K562 (cell line): Measurements from ENCODE around the gene DACT3. TPM values are rescaled to one million over a fixed set of nuclear protein-coding genes. Genes with fewer than 3 reads are reported as not detected.
A peak's percentile ranks its signal among the peaks of the same experiment; 100 is the strongest.

ENCODE experiments used
- BHLHE40 ChIP-seq: IDR thresholded peaks from 2 replicates; pipeline ENCODE4 v1.6.1; 2011; ENCODE audit warnings: low read length, improper control_type of control experiment
- EGR1 ChIP-seq: fragments of 450-650 bp; conservative IDR thresholded peaks from 2 replicates; pipeline ENCODE4 v1.6.1; 2017; ENCODE audit warnings: mild to moderate bottlenecking
- ELF1 ChIP-seq: fragments of 200-800 bp; sonication (Bioruptor generic); IDR thresholded peaks from 2 replicates; pipeline ENCODE4 v1.6.1; 2016; ENCODE audit warnings: missing genetic modification characterization, missing compliant biosample characterization
- GATA2 ChIP-seq: sonication (generic); formaldehyde crosslinking; IDR thresholded peaks from 2 replicates; pipeline ENCODE4 v1.4.0; 2020; ENCODE audit warnings: mild to moderate bottlenecking, missing genetic modification reagents
- NCOA4 ChIP-seq: fragments of 450-650 bp; IDR thresholded peaks from 2 replicates; pipeline ENCODE4 v1.6.1; 2018; ENCODE audit warnings: mild to moderate bottlenecking; ENCODE audit not compliant: partially characterized antibody
- NFE2 ChIP-seq: IDR thresholded peaks from 2 replicates; pipeline ENCODE4 v1.6.1; 2014; ENCODE audit warnings: antibody characterized with exemption, low read depth
- NFIX ChIP-seq: fragments of 250-450 bp; sonication (Bioruptor Pico); IDR thresholded peaks from 2 replicates; pipeline ENCODE4 v1.4.0; 2020; ENCODE audit warnings: low read depth, mild to moderate bottlenecking, moderate library complexity
- NR2F6 ChIP-seq: fragments of 450-650 bp; formaldehyde crosslinking; IDR thresholded peaks from 2 replicates; pipeline ENCODE4 v1.4.0; 2020; ENCODE audit warnings: mild to moderate bottlenecking
- PHF21A ChIP-seq: fragments of 450-650 bp; IDR thresholded peaks from 2 replicates; pipeline ENCODE4 v1.6.1; 2017; ENCODE audit warnings: low read depth, borderline replicate concordance
- polyA plus RNA-seq, 8 experiments: library from polyadenylated mRNA; depleted of rRNA in 4 of 8; stranded (reverse) in 5 of 8; unstranded in 3 of 8; fragments of >200 nt; fragmentation: Nextera tagmentation in 2 of 8; fragmentation: Illumina TruSeq in 1 of 8; extraction: Ambion mirVana in 2 of 8; extraction: Trizol in 1 of 8; gene quantifications; 2 replicates each; pipeline versions ENCODE4 v1.2.1 to v1.2.3, GENCODE V29; 2011 to 2014; ENCODE audit warnings: inconsistent platforms in 1 of 8, missing spikeins in 1 of 8
- total RNA-seq, 7 experiments: library from RNA; depleted of rRNA in 6 of 7; stranded (reverse); fragments of >200 nt in 6 of 7; fragmentation: Illumina TruSeq in 2 of 7; extraction: Trizol in 2 of 7; gene quantifications; 2 replicates each; pipeline versions ENCODE4 v1.2.1 to v1.2.3, GENCODE V29; 2011 to 2021; ENCODE audit warnings: low replicate concordance in 1 of 7
- TF ChIP-seq, protein P1 (sequence below): fragments of 450-650 bp; IDR thresholded peaks from 2 replicates; pipeline ENCODE4 v1.6.1; 2016
- TF ChIP-seq, protein P2 (sequence below): sonication (generic); formaldehyde crosslinking; IDR thresholded peaks from 2 replicates; pipeline ENCODE4 v1.8.0; 2022; ENCODE audit warnings: mild to moderate bottlenecking, missing genetic modification reagents
- TF ChIP-seq, protein P3 (sequence below): sonication (generic); formaldehyde crosslinking; IDR thresholded peaks from 2 replicates; pipeline ENCODE4 v1.8.1; 2023; ENCODE audit warnings: mild to moderate bottlenecking, missing genetic modification reagents
- TF ChIP-seq, protein P4 (sequence below), 2 experiments: fragments of 450-650 bp; formaldehyde crosslinking in 1 of 2; IDR thresholded peaks; 2 replicates each; pipeline versions ENCODE4 v1.4.0 to v1.6.1; 2014 to 2020; ENCODE audit warnings: mild to moderate bottlenecking in 2 of 2, borderline replicate concordance in 1 of 2, low read depth in 1 of 2

The DACT3 gene
- total and polyA plus RNA-seq, 9 of the 15 experiments (the other 6 are each of a cell fraction or from before 2014, with no cell fraction given) = 0.67 to 6.5 (median 3.5) TPM

DNA sequence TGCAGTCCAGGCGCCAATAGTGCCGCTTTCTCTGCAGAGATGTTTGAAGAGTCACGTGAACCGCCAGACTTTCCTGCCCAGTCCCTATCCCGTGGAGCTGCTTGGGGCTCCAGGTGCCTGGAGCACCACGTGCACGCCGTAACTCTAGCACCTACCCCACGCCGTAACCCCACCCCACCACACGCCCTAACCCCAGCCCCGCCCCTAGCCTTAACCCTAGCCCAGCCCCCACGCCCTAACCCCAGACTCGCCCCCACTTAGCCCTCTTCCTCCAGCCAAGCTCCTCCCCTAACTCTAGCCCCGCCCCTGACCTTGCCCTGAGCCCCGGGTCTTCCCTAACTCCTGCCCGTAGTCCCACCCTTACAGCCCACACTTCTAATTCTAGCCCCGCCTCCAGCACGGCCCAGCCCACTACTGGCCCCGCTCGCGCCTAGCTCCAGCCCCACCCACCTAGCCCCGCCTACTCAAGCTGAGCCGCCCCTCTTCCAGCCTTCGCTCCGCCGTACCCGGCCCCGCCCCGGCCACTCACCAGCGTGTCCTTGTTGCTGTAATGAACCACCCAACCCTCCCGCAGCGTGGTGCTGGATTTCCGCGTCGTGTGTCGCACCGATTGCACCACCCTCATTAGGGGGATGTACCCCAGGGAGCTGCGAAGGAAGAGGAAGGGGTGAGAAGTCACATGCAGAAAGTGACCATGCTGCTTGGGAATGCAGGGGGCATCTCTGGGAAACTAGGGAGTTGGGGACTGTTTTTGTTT lies 36.4 kb upstream of the DACT3 start (continued):
- TF ChIP-seq NFE2 (no peak), ELF1 (peak; percentile 46; the same call in 1 of the 2 replicates), BHLHE40 (peak; percentile 74), GATA2 (CRISPR knock-in tag) (no peak), NCOA4 (no peak), NFIX (CRISPR knock-in tag) (no peak), NR2F6 (CRISPR knock-in tag) (no peak), EGR1 (peak; percentile 81), PHF21A (no peak; the same call in 1 of the 2 replicates)
- TF ChIP-seq, protein P1, sequence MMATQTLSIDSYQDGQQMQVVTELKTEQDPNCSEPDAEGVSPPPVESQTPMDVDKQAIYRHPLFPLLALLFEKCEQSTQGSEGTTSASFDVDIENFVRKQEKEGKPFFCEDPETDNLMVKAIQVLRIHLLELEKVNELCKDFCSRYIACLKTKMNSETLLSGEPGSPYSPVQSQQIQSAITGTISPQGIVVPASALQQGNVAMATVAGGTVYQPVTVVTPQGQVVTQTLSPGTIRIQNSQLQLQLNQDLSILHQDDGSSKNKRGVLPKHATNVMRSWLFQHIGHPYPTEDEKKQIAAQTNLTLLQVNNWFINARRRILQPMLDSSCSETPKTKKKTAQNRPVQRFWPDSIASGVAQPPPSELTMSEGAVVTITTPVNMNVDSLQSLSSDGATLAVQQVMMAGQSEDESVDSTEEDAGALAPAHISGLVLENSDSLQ = peak; percentile 40
- TF ChIP-seq, protein P2, sequence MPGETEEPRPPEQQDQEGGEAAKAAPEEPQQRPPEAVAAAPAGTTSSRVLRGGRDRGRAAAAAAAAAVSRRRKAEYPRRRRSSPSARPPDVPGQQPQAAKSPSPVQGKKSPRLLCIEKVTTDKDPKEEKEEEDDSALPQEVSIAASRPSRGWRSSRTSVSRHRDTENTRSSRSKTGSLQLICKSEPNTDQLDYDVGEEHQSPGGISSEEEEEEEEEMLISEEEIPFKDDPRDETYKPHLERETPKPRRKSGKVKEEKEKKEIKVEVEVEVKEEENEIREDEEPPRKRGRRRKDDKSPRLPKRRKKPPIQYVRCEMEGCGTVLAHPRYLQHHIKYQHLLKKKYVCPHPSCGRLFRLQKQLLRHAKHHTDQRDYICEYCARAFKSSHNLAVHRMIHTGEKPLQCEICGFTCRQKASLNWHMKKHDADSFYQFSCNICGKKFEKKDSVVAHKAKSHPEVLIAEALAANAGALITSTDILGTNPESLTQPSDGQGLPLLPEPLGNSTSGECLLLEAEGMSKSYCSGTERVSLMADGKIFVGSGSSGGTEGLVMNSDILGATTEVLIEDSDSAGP (CRISPR knock-in tag) = no peak
- TF ChIP-seq, protein P3, sequence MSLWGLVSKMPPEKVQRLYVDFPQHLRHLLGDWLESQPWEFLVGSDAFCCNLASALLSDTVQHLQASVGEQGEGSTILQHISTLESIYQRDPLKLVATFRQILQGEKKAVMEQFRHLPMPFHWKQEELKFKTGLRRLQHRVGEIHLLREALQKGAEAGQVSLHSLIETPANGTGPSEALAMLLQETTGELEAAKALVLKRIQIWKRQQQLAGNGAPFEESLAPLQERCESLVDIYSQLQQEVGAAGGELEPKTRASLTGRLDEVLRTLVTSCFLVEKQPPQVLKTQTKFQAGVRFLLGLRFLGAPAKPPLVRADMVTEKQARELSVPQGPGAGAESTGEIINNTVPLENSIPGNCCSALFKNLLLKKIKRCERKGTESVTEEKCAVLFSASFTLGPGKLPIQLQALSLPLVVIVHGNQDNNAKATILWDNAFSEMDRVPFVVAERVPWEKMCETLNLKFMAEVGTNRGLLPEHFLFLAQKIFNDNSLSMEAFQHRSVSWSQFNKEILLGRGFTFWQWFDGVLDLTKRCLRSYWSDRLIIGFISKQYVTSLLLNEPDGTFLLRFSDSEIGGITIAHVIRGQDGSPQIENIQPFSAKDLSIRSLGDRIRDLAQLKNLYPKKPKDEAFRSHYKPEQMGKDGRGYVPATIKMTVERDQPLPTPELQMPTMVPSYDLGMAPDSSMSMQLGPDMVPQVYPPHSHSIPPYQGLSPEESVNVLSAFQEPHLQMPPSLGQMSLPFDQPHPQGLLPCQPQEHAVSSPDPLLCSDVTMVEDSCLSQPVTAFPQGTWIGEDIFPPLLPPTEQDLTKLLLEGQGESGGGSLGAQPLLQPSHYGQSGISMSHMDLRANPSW = no peak
- TF ChIP-seq, protein P4, sequence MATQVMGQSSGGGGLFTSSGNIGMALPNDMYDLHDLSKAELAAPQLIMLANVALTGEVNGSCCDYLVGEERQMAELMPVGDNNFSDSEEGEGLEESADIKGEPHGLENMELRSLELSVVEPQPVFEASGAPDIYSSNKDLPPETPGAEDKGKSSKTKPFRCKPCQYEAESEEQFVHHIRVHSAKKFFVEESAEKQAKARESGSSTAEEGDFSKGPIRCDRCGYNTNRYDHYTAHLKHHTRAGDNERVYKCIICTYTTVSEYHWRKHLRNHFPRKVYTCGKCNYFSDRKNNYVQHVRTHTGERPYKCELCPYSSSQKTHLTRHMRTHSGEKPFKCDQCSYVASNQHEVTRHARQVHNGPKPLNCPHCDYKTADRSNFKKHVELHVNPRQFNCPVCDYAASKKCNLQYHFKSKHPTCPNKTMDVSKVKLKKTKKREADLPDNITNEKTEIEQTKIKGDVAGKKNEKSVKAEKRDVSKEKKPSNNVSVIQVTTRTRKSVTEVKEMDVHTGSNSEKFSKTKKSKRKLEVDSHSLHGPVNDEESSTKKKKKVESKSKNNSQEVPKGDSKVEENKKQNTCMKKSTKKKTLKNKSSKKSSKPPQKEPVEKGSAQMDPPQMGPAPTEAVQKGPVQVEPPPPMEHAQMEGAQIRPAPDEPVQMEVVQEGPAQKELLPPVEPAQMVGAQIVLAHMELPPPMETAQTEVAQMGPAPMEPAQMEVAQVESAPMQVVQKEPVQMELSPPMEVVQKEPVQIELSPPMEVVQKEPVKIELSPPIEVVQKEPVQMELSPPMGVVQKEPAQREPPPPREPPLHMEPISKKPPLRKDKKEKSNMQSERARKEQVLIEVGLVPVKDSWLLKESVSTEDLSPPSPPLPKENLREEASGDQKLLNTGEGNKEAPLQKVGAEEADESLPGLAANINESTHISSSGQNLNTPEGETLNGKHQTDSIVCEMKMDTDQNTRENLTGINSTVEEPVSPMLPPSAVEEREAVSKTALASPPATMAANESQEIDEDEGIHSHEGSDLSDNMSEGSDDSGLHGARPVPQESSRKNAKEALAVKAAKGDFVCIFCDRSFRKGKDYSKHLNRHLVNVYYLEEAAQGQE (IDR thresholded peaks at IDR 0.05; ENCODE audit: borderline replicate concordance) = no peak
- TF ChIP-seq, protein P4 (CRISPR knock-in tag; IDR thresholded peaks at IDR 0.05; ENCODE audit: low read depth) = 0 out of 2 replicates have a peak, but pooled peaks have one; percentile 64
